Neural cell (in vitro differentiated cells): ENCODE data around the gene LRMDA.

ENCODE experiments used
- CTCF ChIP-seq: fragments of 450-650 bp; IDR thresholded peaks from 2 replicates; pipeline ENCODE4 v1.5.1; 2014; ENCODE audit warnings: antibody characterized with exemption, mild to moderate bottlenecking, moderate library complexity; ENCODE audit not compliant: poor library complexity, severe bottlenecking
- EP300 ChIP-seq: fragments of 450-650 bp; conservative IDR thresholded peaks from 2 replicates; pipeline ENCODE4 v1.6.1; 2014; ENCODE audit warnings: antibody characterized with exemption, mild to moderate bottlenecking, moderate library complexity; ENCODE audit not compliant: poor library complexity, severe bottlenecking
- EZH2 ChIP-seq: fragments of 200-600, 300-800 bp; shearing (Covaris generic), sonication (generic); IDR thresholded peaks from 2 replicates; pipeline ENCODE4 v1.6.1; 2014; ENCODE audit warnings: antibody characterized with exemption, low read length, borderline replicate concordance, mild to moderate bottlenecking; ENCODE audit not compliant: insufficient read depth, poor library complexity, severe bottlenecking
- POLR2AphosphoS5 ChIP-seq: IDR thresholded peaks from 2 replicates; pipeline ENCODE4 v1.6.1; 2012
- RAD21 ChIP-seq: fragments of 450-650 bp; conservative IDR thresholded peaks from 2 replicates; pipeline ENCODE4 v1.6.1; 2014; ENCODE audit warnings: antibody characterized with exemption, mild to moderate bottlenecking, moderate library complexity
- REST ChIP-seq: IDR thresholded peaks from 2 replicates; pipeline ENCODE4 v1.6.1; 2012; ENCODE audit warnings: borderline replicate concordance
- TAF1 ChIP-seq: IDR thresholded peaks from 2 replicates; pipeline ENCODE4 v1.6.1; 2012; ENCODE audit warnings: low read depth

- TF ChIP-seq CTCF (no peak), POLR2AphosphoS5 (no peak), EP300 (no peak), RAD21 (no peak), TAF1 (no peak), REST (no peak), EZH2 (no peak)
Measured at GRCh38 chr10:75999001-75999400, 567.6 kb downstream of the LRMDA start.
